Lower leg skin (tissue), 4 donors: Measurements from ENCODE around the gene TSPAN11. TPM values are rescaled to one million over a fixed set of nuclear protein-coding genes. Genes with fewer than 3 reads are reported as not detected.

Experiments
- DNase-seq, 2 donors: peaks; one replicate each; pipeline ENCODE4 v3.0.0-alpha.2; 2019; ENCODE audit warnings: low spot score in 2 of 2
- H3K4me3 ChIP-seq: fragments of 200-600 bp; sonication (generic); 2 replicates; pipeline ENCODE4 v1.5.1; 2017; ENCODE audit warnings: mild to moderate bottlenecking, low read depth; ENCODE audit not compliant: poor library complexity, severe bottlenecking
- CTCF ChIP-seq, 3 donors: fragments of 450-650 bp; IDR thresholded peaks; one replicate each; pipeline ENCODE4 v1.5.1; 2016; ENCODE audit warnings: antibody characterized with exemption in 3 of 3, mild to moderate bottlenecking in 3 of 3, moderate library complexity in 2 of 3
- POLR2A ChIP-seq, 2 donors: fragments of 450-650 bp; IDR thresholded peaks; one replicate each; pipeline ENCODE4 v1.6.1; 2016 to 2017; ENCODE audit warnings: antibody characterized with exemption in 2 of 2, mild to moderate bottlenecking in 1 of 2, moderate library complexity in 1 of 2
- WGBS, 2 donors: methylation state at CpG; one replicate each; pipeline ENCODE4 v1.1.5; 2018; 5-methylcytosine and 5-hydroxymethylcytosine counted together
- intact Hi-C: fragments of 100-400 bp; cut with DNase I; formaldehyde crosslinking; loops from one replicate; pipeline ENCODE4 v1.15.0; 2023; ENCODE audit warnings: low total_unique reads
- total RNA-seq, 4 donors: library from RNA; depleted of rRNA; stranded (reverse); fragments of >200 nt; gene quantifications; one replicate each; pipeline ENCODE4 v1.1.0, GENCODE V29; 2016

TSPAN11 gene
- total RNA-seq, 4 donors from 2014 or later: 1.3 to 5.4 (median 2.2) TPM

GRCh38 chr12:31033146-31033545 lies 106.6 kb downstream of the TSPAN11 start:
- TF ChIP-seq CTCF (IDR thresholded peaks at IDR 0.05) (no peak), POLR2A (IDR thresholded peaks at IDR 0.05) (no peak)
- no peak for DNase-seq
- intact Hi-C loops: no loop called here
- H3K4me3 ChIP-seq: no peak overlapping the region
- WGBS, 2 donors: 60 to 63% methylated on average over 3 of the region's 3 CpGs

GRCh38 chr12:31033681-31034080 lies 107.1 kb downstream of the TSPAN11 start:
- H3K4me3 ChIP-seq: no peak overlapping the region
- DNase-seq: peak in 1 of 2 donors; percentile 43
- TF ChIP-seq CTCF (IDR thresholded peaks at IDR 0.05) (no peak), POLR2A (IDR thresholded peaks at IDR 0.05) (no peak)
- WGBS, 2 donors: 74 to 79% methylated on average over 6 of the region's 6 CpGs
- intact Hi-C loops: no loop called here

- peak in 1 of 2 donors; percentile 71 for DNase-seq
- WGBS, 2 donors: 77 to 82% methylated on average over 3 of the region's 3 CpGs
- intact Hi-C loops: no loop called here
- TF ChIP-seq CTCF (IDR thresholded peaks at IDR 0.05) (no peak), POLR2A (IDR thresholded peaks at IDR 0.05) (no peak)
- no peak overlapping the region for H3K4me3 ChIP-seq
These were observed 107.8 kb downstream of the TSPAN11 start for GRCh38 chr12:31034372-31034771.

GRCh38 chr12:31035226-31035625 lies 108.7 kb downstream of the TSPAN11 start:
- 53 to 55% methylated on average over 4 of the region's 4 CpGs for WGBS, 2 donors
- no peak overlapping the region for H3K4me3 ChIP-seq
- intact Hi-C loops: no loop called here
- TF ChIP-seq POLR2A (IDR thresholded peaks at IDR 0.05) (no peak), CTCF (IDR thresholded peaks at IDR 0.05) (no peak)
- DNase-seq: no peak

GRCh38 chr12:31035967-31036665 lies 109.6 kb downstream of the TSPAN11 start:
- intact Hi-C loops: no loop called here
- 76 to 83% methylated on average over 4 of the region's 4 CpGs for WGBS, 2 donors
- no peak for TF ChIP-seq POLR2A (IDR thresholded peaks at IDR 0.05)
- TF ChIP-seq CTCF (IDR thresholded peaks at IDR 0.05): no peak
- peak in 1 of 2 donors; percentile 66 for DNase-seq
- no peak overlapping the region for H3K4me3 ChIP-seq

- no peak overlapping the region for H3K4me3 ChIP-seq
- WGBS, 2 donors: 93 to 100% methylated on average over 1 of the region's 1 CpG
- intact Hi-C loops: no loop called here
- peak in 1 of 2 donors; percentile 58 for DNase-seq
- TF ChIP-seq POLR2A (IDR thresholded peaks at IDR 0.05) (no peak), CTCF (IDR thresholded peaks at IDR 0.05) (no peak)
These were observed 110.5 kb downstream of the TSPAN11 start for GRCh38 chr12:31037028-31037427.
